ENCODE results near the gene LCMT1. TPM values are rescaled to one million over a fixed set of nuclear protein-coding genes. Genes with fewer than 3 reads are reported as not detected.

Gene LCMT1
- total RNA-seq, 1 donor from 2014 or later, result 53.4 TPM

Small RNA genes lying within 50 kb of the gene (small RNA-seq; reads per million reads assigned to genes)
- gene RN7SL557P, result not detected

Other genes starting within 250 kb of the LCMT1 start
- gene ARHGAP17, start 96.4 kb upstream of the LCMT1 start, total RNA-seq, result 19.6 TPM
- not detected for gene AQP8, start 105.2 kb downstream of the LCMT1 start, total RNA-seq
- gene ZKSCAN2, start 146.1 kb downstream of the LCMT1 start, total RNA-seq, result 13.9 TPM

Data from frontal cortex (tissue), 1 donor.